ENCODE results near the gene GSTO2. TPM values are rescaled to one million over a fixed set of nuclear protein-coding genes. Genes with fewer than 3 reads are reported as not detected.

GSTO2 gene
- total RNA-seq, 3 donors from 2014 or later = 5.4 to 19.7 (median 18.3) TPM

- no peak for TF ChIP-seq CTCF (IDR thresholded peaks at IDR 0.05)
- intact Hi-C loops (cut with DNase I, micrococcal nuclease) = no loop called here
- ATAC-seq = no peak
- Histone ChIP-seq H3K36me3 (ENCODE audit: low read depth) (no peaks in the 10 kb centered on the region), H3K4me1 (ENCODE audit: low read depth) (peaks cover 18% of the 10 kb centered on the region), H3K4me3 (no peak overlapping the region), H3K9me3 (peaks cover 4% of the 10 kb centered on the region)
- DNase-seq = no peak
Measured at GRCh38 chr10:104251443-104251842, 17.5 kb upstream of the GSTO2 start.

- Histone ChIP-seq H3K4me3 (no peak overlapping the region), H3K36me3 (ENCODE audit: low read depth) (no peaks in the 10 kb centered on the region), H3K4me1 (ENCODE audit: low read depth) (peaks cover 26% of the 10 kb centered on the region), H3K9me3 (no peaks in the 10 kb centered on the region)
- TF ChIP-seq CTCF (IDR thresholded peaks at IDR 0.05) = no peak
- ATAC-seq (no peak), DNase-seq (no peak)
- intact Hi-C loops (cut with DNase I, micrococcal nuclease) = no loop called here
Measured at GRCh38 chr10:104252368-104252767, 16.6 kb upstream of the GSTO2 start.

GRCh38 chr10:104253106-104253505 is 15.9 kb upstream of the GSTO2 start:
- no peak for TF ChIP-seq CTCF (IDR thresholded peaks at IDR 0.05)
- DNase-seq (peak in 1 of 3 donors; percentile 27), ATAC-seq (peak; percentile 40)
- no peaks in the 10 kb centered on the region for H3K36me3 ChIP-seq (ENCODE audit: low read depth)
- intact Hi-C loops (cut with DNase I, micrococcal nuclease) = no loop called here
- H3K4me1 ChIP-seq (ENCODE audit: low read depth) = peaks cover 30% of the 10 kb centered on the region
- H3K4me3 ChIP-seq = no peak overlapping the region
- no peaks in the 10 kb centered on the region for H3K9me3 ChIP-seq

GRCh38 chr10:104253606-104254410 is 15.2 kb upstream of the GSTO2 start:
- intact Hi-C loops (cut with DNase I, micrococcal nuclease) = no loop called here
- no peak for TF ChIP-seq CTCF (IDR thresholded peaks at IDR 0.05)
- Histone ChIP-seq H3K9me3 (no peaks in the 10 kb centered on the region), H3K4me1 (ENCODE audit: low read depth) (peaks cover 30% of the 10 kb centered on the region), H3K4me3 (no peak overlapping the region), H3K36me3 (ENCODE audit: low read depth) (no peaks in the 10 kb centered on the region)
- DNase-seq (no peak), ATAC-seq (no peak)

GRCh38 chr10:104254493-104255310 is 14.3 kb upstream of the GSTO2 start, which contains the start of gene GSTO1:
Gene GSTO1 (plus strand): TSS chr10:104254892. CDS start chr10:104254929, 37 bp downstream.
- intact Hi-C loops (cut with DNase I, micrococcal nuclease) = no loop called here
- TF ChIP-seq CTCF (IDR thresholded peaks at IDR 0.05) = no peak
- DNase-seq (peak; percentile 84 to 90 (median 85)), ATAC-seq (peak; percentile 90)
- peaks cover 30% of the 10 kb centered on the region for H3K4me1 ChIP-seq (ENCODE audit: low read depth)
- H3K36me3 ChIP-seq (ENCODE audit: low read depth) = no peaks in the 10 kb centered on the region
- peak within 1 kb of the TSS; percentile 92 for H3K4me3 ChIP-seq
- no peaks in the 10 kb centered on the region for H3K9me3 ChIP-seq
